Ovary (tissue), 3 donors: Measurements from ENCODE around the gene ASB2.

Experiments used
- POLR2A ChIP-seq: fragments of 450-650 bp; IDR thresholded peaks from one replicate; pipeline ENCODE4 v1.6.1; 2017; ENCODE audit warnings: antibody characterized with exemption, mild to moderate bottlenecking, moderate library complexity
- TF ChIP-seq, protein P1 (sequence below), 3 donors: fragments of 450-650 bp in 2 of 3; fragments of 200-600 bp in 1 of 3; IDR thresholded peaks; one replicate each; pipeline versions ENCODE4 v1.5.1 to v1.8.0; 2016 to 2022; ENCODE audit warnings: antibody characterized with exemption in 3 of 3, mild to moderate bottlenecking in 1 of 3
- donor health status: DM: no; HTN: no; CAD: no.

GRCh38 chr14:93906341-93907329 is 69.7 kb downstream of the ASB2 start:
- TF ChIP-seq, protein P1, sequence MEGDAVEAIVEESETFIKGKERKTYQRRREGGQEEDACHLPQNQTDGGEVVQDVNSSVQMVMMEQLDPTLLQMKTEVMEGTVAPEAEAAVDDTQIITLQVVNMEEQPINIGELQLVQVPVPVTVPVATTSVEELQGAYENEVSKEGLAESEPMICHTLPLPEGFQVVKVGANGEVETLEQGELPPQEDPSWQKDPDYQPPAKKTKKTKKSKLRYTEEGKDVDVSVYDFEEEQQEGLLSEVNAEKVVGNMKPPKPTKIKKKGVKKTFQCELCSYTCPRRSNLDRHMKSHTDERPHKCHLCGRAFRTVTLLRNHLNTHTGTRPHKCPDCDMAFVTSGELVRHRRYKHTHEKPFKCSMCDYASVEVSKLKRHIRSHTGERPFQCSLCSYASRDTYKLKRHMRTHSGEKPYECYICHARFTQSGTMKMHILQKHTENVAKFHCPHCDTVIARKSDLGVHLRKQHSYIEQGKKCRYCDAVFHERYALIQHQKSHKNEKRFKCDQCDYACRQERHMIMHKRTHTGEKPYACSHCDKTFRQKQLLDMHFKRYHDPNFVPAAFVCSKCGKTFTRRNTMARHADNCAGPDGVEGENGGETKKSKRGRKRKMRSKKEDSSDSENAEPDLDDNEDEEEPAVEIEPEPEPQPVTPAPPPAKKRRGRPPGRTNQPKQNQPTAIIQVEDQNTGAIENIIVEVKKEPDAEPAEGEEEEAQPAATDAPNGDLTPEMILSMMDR (IDR thresholded peaks at IDR 0.05): no peak
- no peak for TF ChIP-seq POLR2A
